OCI-M2 (cell line): ENCODE results near the gene PPP4R4.
"Not testable (repeated sequence)": the region's sequence is repeated elsewhere in the genome, so short reads cannot be mapped to it uniquely, and the experiment has no call there.

Experiments
- DNase-seq: peaks from one replicate; lab custom pipeline; 2025; ENCODE audit not compliant: unreplicated experiment; lab: John Stamatoyannopoulos, UW

The PPP4R4 gene

DNA sequence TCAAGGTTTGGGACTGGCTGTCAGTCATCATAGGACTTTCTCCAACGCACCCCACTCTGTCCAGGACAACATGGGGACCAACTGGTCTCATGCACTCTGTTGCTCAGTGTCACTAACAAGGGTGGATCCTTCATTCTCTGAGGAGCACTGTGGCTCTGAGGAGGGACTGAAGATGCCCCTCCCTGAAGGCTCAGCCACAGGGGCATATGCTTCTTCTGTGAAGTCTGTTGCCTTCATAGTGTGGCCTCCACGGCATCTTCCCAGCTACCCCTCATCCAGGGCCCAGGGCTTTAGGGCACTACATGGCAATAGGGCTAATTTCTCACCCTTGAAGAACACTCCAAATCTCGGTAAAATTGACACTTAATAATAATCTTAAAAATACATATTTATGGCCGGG, 30.4 kb upstream of the PPP4R4 start:
- no peak for DNase-seq

DNA sequence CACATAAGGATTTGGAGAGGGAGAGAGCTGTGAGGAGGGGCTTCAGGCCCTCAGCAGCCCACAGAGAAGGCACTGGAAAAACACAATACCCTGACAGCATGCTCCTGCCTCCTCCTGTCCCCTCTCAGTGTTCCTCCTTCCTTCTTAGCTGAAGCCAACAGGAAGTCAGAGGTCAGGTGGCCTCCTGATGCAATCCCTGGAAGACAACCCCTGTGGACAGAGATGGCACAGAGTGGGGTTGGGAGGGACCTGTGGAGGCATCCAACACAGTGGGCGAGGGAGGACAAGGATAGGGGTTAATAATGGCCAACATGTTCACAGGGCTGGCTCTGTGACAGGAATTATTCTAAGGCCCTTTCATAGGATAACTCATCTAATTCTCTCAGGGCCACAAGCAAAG, 29.4 kb upstream of the PPP4R4 start:
- DNase-seq, result no peak

GRCh38 chr14:94145902-94146527, 28.1 kb upstream of the PPP4R4 start:
- no peak for DNase-seq

DNA sequence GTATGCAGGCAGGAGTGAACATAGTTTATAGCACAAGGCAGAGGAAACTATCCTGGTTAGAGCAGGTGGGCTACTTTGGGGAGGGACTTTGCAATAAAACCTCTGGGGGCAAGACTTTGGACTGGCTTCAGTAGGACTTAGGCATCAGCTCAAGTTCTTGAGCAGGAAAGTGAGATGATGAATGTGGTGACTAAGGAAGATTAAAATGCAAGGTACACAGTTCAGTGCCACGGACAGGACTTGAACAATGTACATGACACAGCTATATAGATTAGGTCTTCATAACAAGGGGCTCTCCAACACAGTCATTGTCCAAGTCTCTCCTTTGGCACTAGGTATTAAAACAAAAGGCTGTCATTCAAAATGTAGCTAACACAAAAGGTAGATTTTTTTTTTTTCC, 21.4 kb upstream of the PPP4R4 start:
- DNase-seq, result no peak

GRCh38 chr14:94153750-94154342, 20.3 kb upstream of the PPP4R4 start:
- no peak for DNase-seq

DNA sequence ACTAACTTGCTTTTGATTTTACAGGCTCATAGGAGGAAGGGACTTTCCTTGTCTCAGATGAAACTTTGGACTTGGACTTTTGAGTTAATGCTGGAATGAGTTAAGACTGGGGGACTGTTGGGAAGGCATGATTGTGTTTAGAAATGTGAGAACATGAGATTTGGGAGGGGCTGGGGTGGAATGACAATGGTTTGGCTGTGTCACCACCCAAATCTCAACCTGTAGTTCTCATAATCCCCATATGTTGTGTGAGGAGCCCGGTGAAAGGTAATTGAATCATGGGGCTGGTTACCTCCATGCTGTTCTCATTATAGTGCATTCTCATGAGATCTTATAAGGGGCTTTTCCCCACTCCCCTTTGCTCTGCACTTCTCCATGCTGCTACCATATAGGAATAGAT, 18.0 kb upstream of the PPP4R4 start:
- not testable (repeated sequence) for DNase-seq

GRCh38 chr14:94157197-94157596, 16.9 kb upstream of the PPP4R4 start:
- DNase-seq, result no peak

- no peak for DNase-seq
Measured at GRCh38 chr14:94158239-94158883, 15.8 kb upstream of the PPP4R4 start.

- DNase-seq, result no peak
Measured at GRCh38 chr14:94161058-94161457, 13.1 kb upstream of the PPP4R4 start.

DNA sequence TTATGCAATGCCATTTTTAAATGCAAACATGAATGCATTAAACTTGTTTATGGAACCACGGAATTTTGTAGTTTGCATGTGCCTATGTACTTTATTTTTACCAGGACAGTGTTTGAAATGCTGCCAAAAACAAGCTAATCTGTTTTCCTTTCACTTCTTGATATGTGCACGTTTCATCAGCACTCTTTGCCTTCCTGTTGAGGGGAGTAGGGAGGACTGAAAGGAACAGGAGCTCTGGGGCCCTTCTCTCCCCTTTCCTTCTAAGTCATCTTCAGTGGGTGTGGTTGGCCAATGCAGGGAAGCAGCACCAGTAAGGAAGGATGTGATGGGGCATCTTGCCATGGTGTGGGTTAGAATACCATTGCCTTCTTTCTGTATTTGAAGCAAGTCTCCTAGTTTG, 12.1 kb upstream of the PPP4R4 start:
- no peak for DNase-seq

- DNase-seq, result no peak
Measured at GRCh38 chr14:94162466-94162865, 11.7 kb upstream of the PPP4R4 start.

- DNase-seq, result no peak
Measured at GRCh38 chr14:94163796-94164195, 10.3 kb upstream of the PPP4R4 start.

DNA sequence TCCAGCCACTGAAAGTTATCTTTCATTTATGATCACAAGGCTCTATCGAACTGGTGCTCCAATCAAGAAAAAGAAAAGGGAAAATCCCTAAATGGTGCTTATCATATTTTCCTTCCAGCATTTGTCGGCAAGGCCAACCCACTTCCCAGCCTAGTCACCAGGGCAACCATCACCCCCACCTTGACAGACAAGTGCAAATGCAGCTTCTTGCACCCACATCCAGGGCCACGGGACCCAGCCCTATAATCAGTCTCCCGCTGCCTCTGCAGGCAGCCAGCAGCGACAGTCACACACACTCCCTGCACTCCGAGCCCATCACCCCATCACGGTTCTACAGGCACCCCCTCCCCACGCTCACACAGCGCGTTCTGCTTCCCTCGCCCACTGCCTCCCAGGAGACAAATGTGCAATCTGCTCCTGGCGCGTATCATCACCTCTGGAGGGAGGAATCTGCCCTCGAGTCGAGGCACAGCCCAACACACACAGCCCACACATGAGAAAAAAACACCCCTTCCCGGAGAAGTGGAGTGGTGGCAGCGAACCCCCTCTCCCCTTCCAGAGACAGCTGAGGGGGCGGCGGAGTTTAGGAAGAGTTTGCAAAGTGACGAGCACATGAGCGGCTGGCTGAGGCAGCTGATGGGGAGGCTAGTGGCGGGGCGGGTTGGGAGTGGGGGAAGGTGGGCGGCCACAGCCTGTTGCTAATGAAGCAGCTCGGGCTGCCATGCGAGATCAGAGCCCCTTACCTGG, 9.3 kb upstream of the PPP4R4 start:
- no peak for DNase-seq

GRCh38 chr14:94165744-94166143, 8.4 kb upstream of the PPP4R4 start:
- DNase-seq, result no peak

DNA sequence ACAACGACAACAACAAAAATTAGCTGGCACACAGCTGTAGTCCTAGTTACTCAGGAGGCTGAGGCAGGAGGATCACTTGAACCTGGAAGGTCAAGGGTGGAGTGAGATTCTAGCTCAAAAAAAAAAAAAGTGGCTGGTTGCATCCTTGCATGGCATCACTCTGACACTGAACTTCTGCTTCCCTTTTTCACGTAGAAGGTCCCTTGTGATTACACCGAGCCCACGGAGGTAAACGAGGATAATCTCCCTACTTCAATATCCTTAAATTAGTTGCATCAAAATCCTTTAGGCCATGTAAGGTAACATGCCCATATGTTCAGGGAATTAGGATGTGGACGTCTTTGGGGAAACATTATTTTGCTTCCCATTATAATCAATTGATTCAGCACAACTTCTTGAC, 4.0 kb upstream of the PPP4R4 start:
- DNase-seq, result no peak

DNA sequence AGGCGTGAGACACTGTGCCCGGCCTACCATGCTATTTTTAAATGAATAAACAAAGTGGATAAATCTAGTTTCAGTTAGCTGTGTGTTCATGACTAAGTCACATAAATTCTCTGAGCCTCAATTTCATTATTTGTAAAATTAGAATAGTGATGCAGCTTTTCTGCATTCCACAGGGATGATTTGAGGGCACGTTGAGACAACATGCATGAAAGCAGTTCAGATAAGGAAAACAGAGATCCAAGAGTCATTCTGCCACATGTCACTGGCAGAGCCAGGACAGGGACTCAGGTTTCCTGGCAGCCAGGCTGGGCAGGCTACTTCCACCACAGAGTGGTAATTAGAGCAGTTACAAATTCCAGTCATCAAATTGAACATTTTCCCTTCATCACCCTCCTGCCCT, 2.9 kb upstream of the PPP4R4 start:
- DNase-seq, result no peak

DNA sequence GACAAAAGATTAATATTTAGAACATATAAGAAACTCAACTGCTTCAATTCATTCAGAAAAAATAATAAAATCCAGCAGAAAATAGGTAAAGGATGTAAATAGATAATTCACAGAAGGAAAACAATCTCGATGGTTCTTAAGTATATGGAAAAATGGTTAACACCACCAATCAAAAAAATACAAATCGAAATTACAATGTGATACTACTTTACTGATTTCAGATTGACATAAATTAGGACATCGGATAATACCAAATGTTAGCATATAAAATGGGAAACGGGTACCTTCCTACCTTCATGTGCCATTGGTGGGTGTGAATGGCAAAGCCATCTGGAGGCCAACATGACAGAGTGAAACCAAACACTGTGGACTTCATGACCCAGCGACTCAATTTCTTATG, 1.6 kb upstream of the PPP4R4 start:
- no peak for DNase-seq

DNA sequence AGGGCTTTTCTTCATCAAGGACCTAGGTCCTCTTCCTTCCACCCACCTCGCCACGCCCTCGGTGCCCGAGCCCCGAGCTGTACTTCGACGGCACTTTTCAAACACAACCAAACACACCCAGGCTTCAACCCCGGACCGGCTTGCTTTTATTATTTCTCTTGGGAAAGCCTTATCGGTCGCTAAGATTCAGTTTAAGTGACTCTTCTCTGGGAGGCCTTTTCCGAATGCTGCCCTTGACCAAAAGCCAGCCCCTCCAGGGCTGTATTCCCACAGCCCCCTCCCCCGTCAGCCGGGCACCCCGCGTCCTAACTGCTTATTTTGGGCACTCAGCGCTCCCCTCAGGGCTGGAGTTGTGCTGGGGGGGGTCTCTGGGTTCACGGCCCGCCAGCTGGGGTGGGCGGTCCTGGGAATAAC, 644 bp upstream of the PPP4R4 start:
- DNase-seq, result no peak

GRCh38 chr14:94174604-94175010, 485 bp downstream of the PPP4R4 start:
- DNase-seq, result no peak

GRCh38 chr14:94175011-94175745, 1.1 kb downstream of the PPP4R4 start:
- DNase-seq, result no peak

- no peak for DNase-seq
Measured at GRCh38 chr14:94175747-94176146, 1.6 kb downstream of the PPP4R4 start.
